ENCODE data around the gene RNF17.
"Not testable (repeated sequence)": the region's sequence is repeated elsewhere in the genome, so short reads cannot be mapped to it uniquely, and the experiment has no call there.

GRCh38 chr13:24730873-24731567, 32.9 kb upstream of the RNF17 start:
- TF ChIP-seq EZH2 (IDR thresholded peaks at IDR 0.05; ENCODE audit: borderline replicate concordance, low read length); CTCF (conservative IDR thresholded peaks at IDR 0.05 in 1 of 2, IDR thresholded peaks at IDR 0.05 in 1 of 2; ENCODE audit: extremely low read depth in 1 of 2, insufficient read depth in 1 of 2, low read depth in 1 of 2, low read length in 2 of 2): not testable (repeated sequence)
